ENCODE data around the gene TREML4.

The TREML4 gene

DNA sequence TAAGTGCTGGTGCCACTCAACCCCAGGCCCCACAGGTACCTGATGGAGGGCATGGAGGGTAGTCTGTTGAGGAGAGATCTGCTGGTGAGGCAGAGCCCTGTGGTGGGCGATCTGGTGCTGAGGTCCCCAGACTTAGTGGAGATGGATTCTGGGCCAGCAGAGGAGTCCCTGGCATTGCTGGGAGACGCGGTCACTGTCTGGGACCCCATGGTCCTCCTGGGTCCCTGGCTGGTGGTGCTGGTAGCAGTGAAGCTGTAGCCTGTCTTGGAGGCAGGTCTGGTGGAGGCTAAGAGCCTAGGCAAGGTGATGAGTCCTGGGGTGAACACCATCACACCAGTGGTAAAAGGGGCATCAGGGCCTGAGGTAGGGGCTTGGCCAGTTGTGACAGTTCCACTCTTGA, 33.8 kb upstream of the TREML4 start:
- H3K4me3 ChIP-seq (ENCODE audit: low read length) = no peak overlapping the region
- TF ChIP-seq, protein P1, sequence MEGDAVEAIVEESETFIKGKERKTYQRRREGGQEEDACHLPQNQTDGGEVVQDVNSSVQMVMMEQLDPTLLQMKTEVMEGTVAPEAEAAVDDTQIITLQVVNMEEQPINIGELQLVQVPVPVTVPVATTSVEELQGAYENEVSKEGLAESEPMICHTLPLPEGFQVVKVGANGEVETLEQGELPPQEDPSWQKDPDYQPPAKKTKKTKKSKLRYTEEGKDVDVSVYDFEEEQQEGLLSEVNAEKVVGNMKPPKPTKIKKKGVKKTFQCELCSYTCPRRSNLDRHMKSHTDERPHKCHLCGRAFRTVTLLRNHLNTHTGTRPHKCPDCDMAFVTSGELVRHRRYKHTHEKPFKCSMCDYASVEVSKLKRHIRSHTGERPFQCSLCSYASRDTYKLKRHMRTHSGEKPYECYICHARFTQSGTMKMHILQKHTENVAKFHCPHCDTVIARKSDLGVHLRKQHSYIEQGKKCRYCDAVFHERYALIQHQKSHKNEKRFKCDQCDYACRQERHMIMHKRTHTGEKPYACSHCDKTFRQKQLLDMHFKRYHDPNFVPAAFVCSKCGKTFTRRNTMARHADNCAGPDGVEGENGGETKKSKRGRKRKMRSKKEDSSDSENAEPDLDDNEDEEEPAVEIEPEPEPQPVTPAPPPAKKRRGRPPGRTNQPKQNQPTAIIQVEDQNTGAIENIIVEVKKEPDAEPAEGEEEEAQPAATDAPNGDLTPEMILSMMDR (IDR thresholded peaks at IDR 0.05; ENCODE audit: insufficient read depth, low read depth, low read length, missing control alignments) = no peak
- no peak for DNase-seq (ENCODE audit: low read depth)

DNA sequence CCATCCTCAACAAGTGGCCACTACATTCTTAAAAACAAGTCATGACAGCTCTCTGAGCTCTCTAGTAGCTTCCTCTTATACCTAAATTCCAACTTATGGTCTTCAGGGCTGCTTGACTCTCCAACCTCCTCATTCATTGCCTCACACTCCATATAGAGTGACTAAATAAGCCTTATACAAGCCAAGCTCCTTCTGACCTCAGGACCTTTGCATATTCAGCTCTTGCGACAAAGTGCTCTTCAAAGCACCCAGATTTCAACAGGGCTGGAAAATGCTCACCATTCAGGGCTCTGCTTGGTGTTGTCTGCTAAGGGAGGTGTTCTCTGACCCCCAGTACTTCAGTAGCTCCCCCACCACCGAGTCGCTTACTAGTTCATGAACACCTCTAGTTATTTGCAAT, 30.9 kb upstream of the TREML4 start:
- DNase-seq (ENCODE audit: low read depth) = no peak
- TF ChIP-seq, protein P1 (IDR thresholded peaks at IDR 0.05; ENCODE audit: insufficient read depth, low read depth, low read length, missing control alignments) = no peak
- H3K4me3 ChIP-seq (ENCODE audit: low read length) = no peak overlapping the region

DNA sequence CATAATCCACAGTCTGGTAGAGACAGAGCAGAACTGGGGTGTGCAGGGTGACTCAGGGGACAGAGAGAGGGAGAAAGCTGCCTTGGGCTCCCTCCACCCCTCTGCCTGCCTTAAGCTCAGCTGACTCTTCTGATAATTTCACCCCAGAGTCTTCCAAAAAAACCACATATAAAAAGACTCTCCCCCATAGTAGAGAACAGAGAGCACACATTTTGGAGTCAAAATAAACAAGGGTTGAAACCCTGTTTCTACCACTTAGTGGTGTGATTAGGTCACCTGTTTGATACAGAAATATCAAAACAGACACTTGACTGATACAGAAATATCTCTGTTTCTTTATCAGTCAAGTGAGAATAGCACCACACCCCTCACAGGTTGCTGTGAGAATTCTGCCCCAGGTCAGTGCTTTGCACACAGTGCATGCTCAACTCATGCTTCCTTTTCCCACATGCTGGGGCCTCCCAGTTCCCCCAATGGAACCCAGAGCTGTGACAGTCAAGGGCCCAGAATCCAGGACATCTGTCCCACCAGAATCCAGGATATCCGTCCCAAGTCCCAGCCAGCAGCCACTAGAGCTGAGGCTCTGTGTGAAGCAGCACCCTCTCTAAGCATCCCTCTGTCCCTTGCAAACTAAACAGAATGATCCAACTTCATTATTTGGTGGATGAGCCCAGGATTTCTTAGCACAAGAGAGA, 28.4 kb upstream of the TREML4 start:
- H3K4me3 ChIP-seq (ENCODE audit: low read length) = no peak overlapping the region
- no peak for DNase-seq (ENCODE audit: low read depth)
- TF ChIP-seq, protein P1 (IDR thresholded peaks at IDR 0.05; ENCODE audit: insufficient read depth, low read depth, low read length, missing control alignments) = no peak

DNA sequence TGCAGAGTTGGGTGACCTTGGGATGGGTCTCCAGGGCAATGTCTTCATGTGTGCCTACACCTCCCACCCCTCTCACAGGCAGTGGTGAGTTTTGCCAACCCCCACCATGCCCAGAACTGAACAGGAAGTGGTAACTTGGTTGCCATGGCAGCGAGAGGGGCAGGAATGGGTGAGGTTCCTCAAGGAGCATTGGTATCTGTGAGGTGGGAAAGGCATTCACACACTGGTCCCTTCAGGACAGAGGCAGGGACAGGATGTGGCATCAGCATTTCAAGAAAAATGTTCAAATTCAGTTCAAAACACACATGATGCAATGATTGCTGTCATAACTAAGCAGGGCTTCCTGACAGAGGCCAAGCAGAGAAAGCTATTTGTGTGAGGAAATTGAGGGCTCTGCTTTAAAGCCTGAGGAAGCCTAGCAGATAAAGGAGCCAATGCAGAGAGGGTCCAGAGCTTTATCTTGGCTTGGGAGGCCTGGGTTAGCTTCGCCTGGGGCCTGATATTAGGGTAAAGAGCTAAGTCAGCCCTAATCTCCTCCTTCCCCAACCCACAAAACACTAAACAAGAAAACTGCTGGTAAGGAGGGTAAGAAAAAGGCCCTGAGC, 27.8 kb upstream of the TREML4 start:
- no peak for DNase-seq (ENCODE audit: low read depth)
- TF ChIP-seq, protein P1 (IDR thresholded peaks at IDR 0.05; ENCODE audit: insufficient read depth, low read depth, low read length, missing control alignments) = no peak

DNA sequence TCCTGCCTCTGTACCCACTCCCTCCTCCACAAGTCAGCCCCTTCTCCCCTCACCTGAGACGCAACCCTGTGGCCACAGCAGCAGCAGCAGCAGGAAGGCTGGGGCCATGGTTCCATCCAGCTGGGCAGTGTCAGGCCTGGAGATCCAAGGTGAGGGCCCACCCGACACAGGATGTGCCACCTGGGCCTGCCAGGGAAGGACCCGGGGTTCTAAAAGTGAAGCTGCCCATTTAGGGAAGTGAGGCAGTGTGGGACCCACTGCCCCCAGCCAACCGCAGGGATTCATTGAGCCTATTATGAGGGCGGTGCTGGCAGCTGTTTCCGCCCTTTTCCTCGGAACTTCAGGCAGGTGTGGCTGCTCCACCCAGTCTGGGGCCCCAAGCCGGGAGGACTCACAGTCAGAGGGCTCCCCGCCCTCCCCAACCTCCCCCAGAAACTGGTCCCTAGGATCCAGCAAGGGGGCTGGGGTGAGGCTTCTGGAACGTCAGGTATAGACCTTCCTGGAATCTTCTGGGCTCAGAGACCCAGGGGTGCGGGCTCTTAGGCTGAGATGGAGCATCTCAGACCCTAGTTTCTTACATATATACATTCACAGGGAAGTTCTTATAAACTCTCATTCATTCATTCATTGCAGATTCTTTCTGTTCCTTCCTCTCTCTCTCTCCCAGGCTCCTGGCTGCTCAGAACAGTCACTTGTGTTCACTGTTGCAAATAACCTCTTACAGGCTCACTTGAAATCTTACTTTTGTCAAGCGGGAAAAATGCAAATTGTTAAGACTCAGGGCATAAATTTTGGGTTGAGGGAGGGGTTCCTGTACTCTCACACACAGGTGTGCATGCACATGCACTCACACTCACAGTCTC, 27.0 kb upstream of the TREML4 start, which contains the start of gene TREML2:
TREML2 (minus strand) TSS at position 249 of the 863 bp plus-strand sequence; CDS start at position 108, 141 bp downstream.
- H3K4me3 ChIP-seq (ENCODE audit: low read length) = no peak within 1 kb of the TSS
- TF ChIP-seq, protein P1 (IDR thresholded peaks at IDR 0.05; ENCODE audit: insufficient read depth, low read depth, low read length, missing control alignments) = no peak
- no peak for DNase-seq (ENCODE audit: low read depth)

More for the DNA sequence above, 27.8 kb upstream of the TREML4 start:
- no peak overlapping the region for H3K4me3 ChIP-seq (ENCODE audit: low read length)

DNA sequence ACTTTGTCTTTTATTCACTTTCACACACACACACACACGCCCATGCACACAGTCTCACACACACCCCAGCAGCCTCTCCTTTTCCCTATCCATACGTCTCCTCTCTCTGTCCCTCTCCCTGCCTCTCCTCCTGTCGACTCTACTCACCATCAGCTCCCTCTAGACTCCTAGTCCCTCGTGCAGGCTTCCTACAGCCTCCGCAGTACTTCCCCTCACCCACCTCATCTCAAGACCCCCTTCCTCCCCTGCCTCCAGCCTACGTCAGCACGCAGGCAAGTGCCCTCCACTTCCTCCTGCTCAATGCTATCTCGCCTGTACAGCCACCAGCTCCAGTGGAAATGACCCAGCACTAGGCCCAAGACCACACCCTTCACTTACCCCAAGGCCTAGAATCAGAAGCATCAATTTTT, 26.4 kb upstream of the TREML4 start:
- TF ChIP-seq, protein P1 (IDR thresholded peaks at IDR 0.05; ENCODE audit: insufficient read depth, low read depth, low read length, missing control alignments) = no peak
- no peak overlapping the region for H3K4me3 ChIP-seq (ENCODE audit: low read length)
- DNase-seq (ENCODE audit: low read depth) = no peak

Data from epithelial cell of esophagus (primary cell).